Neural progenitor cell (in vitro differentiated cells): ENCODE results near the gene CDRT4.

Source experiments
- EZH2 ChIP-seq: fragments of 200-600 bp; sonication (generic); IDR thresholded peaks from 2 replicates; pipeline ENCODE4 v1.6.1; 2017; ENCODE audit warnings: antibody characterized with exemption, mild to moderate bottlenecking, moderate library complexity
- TF ChIP-seq, protein P1 (sequence below): fragments of 200-600 bp; sonication (generic); IDR thresholded peaks from 2 replicates; pipeline ENCODE4 v1.5.1; 2017; ENCODE audit warnings: antibody characterized with exemption, mild to moderate bottlenecking

DNA sequence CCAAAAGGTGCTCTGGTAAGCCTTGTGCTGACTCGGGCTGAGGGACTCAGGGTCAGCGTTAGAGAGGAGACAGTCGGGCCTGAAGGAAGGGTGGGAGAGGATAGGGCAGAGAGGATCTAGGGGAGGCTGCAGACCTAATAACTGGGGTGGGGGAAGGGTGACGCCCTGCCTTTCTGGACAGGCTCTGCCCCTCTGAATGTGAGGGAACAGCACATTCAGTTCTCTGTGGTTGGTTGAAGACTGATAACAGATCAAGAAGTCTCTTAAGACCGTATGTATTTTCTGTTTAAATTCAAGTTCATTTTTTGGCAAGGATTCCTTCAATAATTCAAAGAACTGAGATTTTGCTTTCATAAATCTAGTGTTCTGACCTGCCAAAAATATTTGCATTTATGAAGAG lies 69.8 kb downstream of the CDRT4 start:
- TF ChIP-seq, protein P1, sequence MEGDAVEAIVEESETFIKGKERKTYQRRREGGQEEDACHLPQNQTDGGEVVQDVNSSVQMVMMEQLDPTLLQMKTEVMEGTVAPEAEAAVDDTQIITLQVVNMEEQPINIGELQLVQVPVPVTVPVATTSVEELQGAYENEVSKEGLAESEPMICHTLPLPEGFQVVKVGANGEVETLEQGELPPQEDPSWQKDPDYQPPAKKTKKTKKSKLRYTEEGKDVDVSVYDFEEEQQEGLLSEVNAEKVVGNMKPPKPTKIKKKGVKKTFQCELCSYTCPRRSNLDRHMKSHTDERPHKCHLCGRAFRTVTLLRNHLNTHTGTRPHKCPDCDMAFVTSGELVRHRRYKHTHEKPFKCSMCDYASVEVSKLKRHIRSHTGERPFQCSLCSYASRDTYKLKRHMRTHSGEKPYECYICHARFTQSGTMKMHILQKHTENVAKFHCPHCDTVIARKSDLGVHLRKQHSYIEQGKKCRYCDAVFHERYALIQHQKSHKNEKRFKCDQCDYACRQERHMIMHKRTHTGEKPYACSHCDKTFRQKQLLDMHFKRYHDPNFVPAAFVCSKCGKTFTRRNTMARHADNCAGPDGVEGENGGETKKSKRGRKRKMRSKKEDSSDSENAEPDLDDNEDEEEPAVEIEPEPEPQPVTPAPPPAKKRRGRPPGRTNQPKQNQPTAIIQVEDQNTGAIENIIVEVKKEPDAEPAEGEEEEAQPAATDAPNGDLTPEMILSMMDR = no peak
- TF ChIP-seq EZH2 = no peak
